CD14-positive monocyte (primary cell): ENCODE results near the gene MRPL14. TPM values are rescaled to one million over a fixed set of nuclear protein-coding genes. Genes with fewer than 3 reads are reported as not detected.

ENCODE experiments used
- DNase-seq, 3 donors: peaks; one replicate each; pipeline ENCODE4 v3.0.0-alpha.2; 2011 to 2022
- H2AFZ ChIP-seq: 2 replicates; pipeline ENCODE4 v1.6.0; 2012; ENCODE audit warnings: mild to moderate bottlenecking, low read depth, low read length, inconsistent platforms; ENCODE audit not compliant: insufficient read depth, poor library complexity, severe bottlenecking
- H3K27ac ChIP-seq, 2 donors: 1 replicate in 1 of 2; 2 replicates in 1 of 2; pipeline ENCODE4 v1.5.1; 2012 to 2013; ENCODE audit warnings: low read length in 2 of 2, control low read depth in 1 of 2, inconsistent platforms in 1 of 2, low read depth in 1 of 2, mild to moderate bottlenecking in 1 of 2
- H3K27me3 ChIP-seq, 2 donors: one replicate each; pipeline versions ENCODE4 v1.6.0 to v1.6.1; 2011 to 2013; ENCODE audit warnings: low read length in 2 of 2; ENCODE audit not compliant: control insufficient read depth in 2 of 2, insufficient read depth in 2 of 2
- H3K36me3 ChIP-seq, 2 donors: replicated peaks in 1 of 2; 1 replicate in 1 of 2; 2 replicates in 1 of 2; pipeline versions ENCODE4 v1.5.1 to v1.6.1; 2012 to 2013; ENCODE audit warnings: low read length in 2 of 2, control low read depth in 1 of 2, inconsistent platforms in 1 of 2, mild to moderate bottlenecking in 1 of 2; ENCODE audit not compliant: insufficient read depth in 2 of 2, control insufficient read depth in 1 of 2
- H3K4me1 ChIP-seq, 2 donors: 1 replicate in 1 of 2; 2 replicates in 1 of 2; pipeline versions ENCODE4 v1.5.1 to v1.6.1; 2012 to 2013; ENCODE audit warnings: low read length in 2 of 2, control low read depth in 1 of 2, inconsistent platforms in 1 of 2, mild to moderate bottlenecking in 1 of 2, moderate library complexity in 1 of 2; ENCODE audit not compliant: insufficient read depth in 2 of 2, control insufficient read depth in 1 of 2
- H3K4me2 ChIP-seq: replicated peaks from 2 replicates; pipeline ENCODE3; 2012; ENCODE audit warnings: low read length, moderate library complexity, mild to moderate bottlenecking; ENCODE audit not compliant: poor library complexity, severe bottlenecking; ENCODE audit errors: extremely low read depth
- H3K4me3 ChIP-seq, 3 experiments: fragments of 200-600 bp in 1 of 3; sonication (generic) in 1 of 3; replicated peaks in 1 of 3; 1 replicate in 2 of 3; 2 replicates in 1 of 3; pipeline ENCODE4 v1.5.1; 2011 to 2013; ENCODE audit warnings: low read length in 3 of 3, mild to moderate bottlenecking in 3 of 3, control low read depth in 2 of 3, low read depth in 2 of 3, inconsistent platforms in 1 of 3, moderate library complexity in 1 of 3
- H3K79me2 ChIP-seq: 2 replicates; pipeline ENCODE4 v1.6.0; 2012; ENCODE audit warnings: mild to moderate bottlenecking, control low read depth, inconsistent platforms, low read length, moderate library complexity; ENCODE audit not compliant: insufficient read depth
- H3K9ac ChIP-seq: 2 replicates; pipeline ENCODE4 v1.6.0; 2017; ENCODE audit warnings: low read length, mild to moderate bottlenecking; ENCODE audit not compliant: insufficient read depth, poor library complexity, severe bottlenecking
- H3K9me3 ChIP-seq, 2 donors: replicated peaks in 1 of 2; 1 replicate in 1 of 2; 2 replicates in 1 of 2; pipeline versions ENCODE4 v1.5.1 to v1.6.1; 2012 to 2013; ENCODE audit warnings: low read length in 2 of 2, control low read depth in 1 of 2; ENCODE audit not compliant: control insufficient read depth in 1 of 2, insufficient read depth in 1 of 2
- H4K20me1 ChIP-seq: 2 replicates; pipeline ENCODE4 v1.6.0; 2012; ENCODE audit warnings: mild to moderate bottlenecking, low read length, control low read depth, moderate library complexity; ENCODE audit not compliant: insufficient read depth
- H3K27ac Mint-ChIP-seq, 7 donors: one replicate each; pipeline ENCODE4 v1.8.0; 2020; ENCODE audit warnings: mild to moderate bottlenecking in 7 of 7, mixed read lengths in 7 of 7, moderate library complexity in 6 of 7, inconsistent platforms in 2 of 7
- H3K27me3 Mint-ChIP-seq, 3 donors: one replicate each; pipeline ENCODE4 v1.8.0; 2021 to 2022; ENCODE audit warnings: low read depth in 3 of 3, mild to moderate bottlenecking in 3 of 3, mixed read lengths in 3 of 3, moderate library complexity in 3 of 3, inconsistent platforms in 1 of 3
- H3K36me3 Mint-ChIP-seq, 2 donors: one replicate each; pipeline ENCODE4 v1.8.0; 2020; ENCODE audit warnings: mixed read lengths in 2 of 2, inconsistent platforms in 1 of 2, mild to moderate bottlenecking in 1 of 2
- H3K4me1 Mint-ChIP-seq: one replicate; pipeline ENCODE4 v1.8.0; 2020; ENCODE audit warnings: mild to moderate bottlenecking, mixed read lengths
- H3K4me3 Mint-ChIP-seq, 2 donors: one replicate each; pipeline ENCODE4 v1.8.0; 2020; ENCODE audit warnings: mild to moderate bottlenecking in 2 of 2, mixed read lengths in 2 of 2, moderate library complexity in 1 of 2
- H3K9me3 Mint-ChIP-seq, 7 donors: one replicate each; pipeline ENCODE4 v1.8.0; 2020 to 2022; ENCODE audit warnings: mixed read lengths in 7 of 7, mild to moderate bottlenecking in 6 of 7, moderate library complexity in 6 of 7, inconsistent platforms in 2 of 7
- CTCF ChIP-seq: fragments of 200-600 bp; IDR thresholded peaks from one replicate; pipeline ENCODE4 v1.8.0; 2022; ENCODE audit warnings: antibody characterized with exemption, mild to moderate bottlenecking
- WGBS: methylation state at CpG from one replicate; pipeline ENCODE4 v1.1.5; 2013; ENCODE audit warnings: missing lambda C conversion rate; ENCODE audit not compliant: insufficient coverage; 5-methylcytosine and 5-hydroxymethylcytosine counted together
- intact Hi-C, 2 donors: fragments of 100-400 bp; cut with micrococcal nuclease; formaldehyde crosslinking; loops; one replicate each; pipeline versions ENCODE4 v1.15.0 to v1.15.1; 2023
- polyA plus RNA-seq, 3 donors: library from polyadenylated mRNA; depleted of rRNA in 1 of 3; unstranded in 2 of 3; stranded (reverse) in 1 of 3; fragments of 300-500 nt in 2 of 3; fragments of >200 nt in 1 of 3; fragmentation: Illumina TruSeq in 2 of 3; gene quantifications; 1 replicate in 2 of 3; 2 replicates in 1 of 3; pipeline ENCODE4 v1.2.3, GENCODE V29; 2012 to 2021

The MRPL14 gene
- polyA plus RNA-seq, 3 donors, result 18.5 to 91.5 (median 78.2) TPM

GRCh38 chr6:44135875-44136274, 8.6 kb upstream of the MRPL14 start:
- peaks cover 28 to 54% of the 10 kb centered on the region in 2 donors for H3K36me3 ChIP-seq
- DNase-seq, result no peak
- H3K4me1 ChIP-seq, result peaks cover 0 to 3% of the 10 kb centered on the region in 2 donors
- WGBS, result 100% methylated on average over 2 of the region's 7 CpGs
- no peak overlapping the region for H3K4me3 ChIP-seq
- H2AFZ ChIP-seq, result no peak overlapping the region
- peaks cover 2 to 7% (median 2%) of the 10 kb centered on the region in 3 donors for H3K27me3 Mint-ChIP-seq
- H3K9ac ChIP-seq, result no peak overlapping the region
- H3K4me1 Mint-ChIP-seq, result peaks cover 15% of the 10 kb centered on the region
- H3K36me3 Mint-ChIP-seq, result peaks cover 58 to 66% of the 10 kb centered on the region in 2 donors
- no peaks in the 10 kb centered on the region for H3K9me3 Mint-ChIP-seq
- H3K4me3 Mint-ChIP-seq, result no peak overlapping the region
- intact Hi-C loops, result no loop called here
- no peak overlapping the region for H3K4me2 ChIP-seq
- H3K9me3 ChIP-seq, result no peaks in the 10 kb centered on the region
- no peak for TF ChIP-seq CTCF
- no peaks in the 10 kb centered on the region for H3K27me3 ChIP-seq
- H3K79me2 ChIP-seq, result no peaks in the 10 kb centered on the region
- peaks cover 27% of the 10 kb centered on the region for H4K20me1 ChIP-seq
- H3K27ac ChIP-seq, result no peak overlapping the region
- no peak overlapping the region for H3K27ac Mint-ChIP-seq

GRCh38 chr6:44135173-44135758, 8.0 kb upstream of the MRPL14 start:
- no peak overlapping the region for H3K4me3 ChIP-seq
- H3K9me3 Mint-ChIP-seq, result no peaks in the 10 kb centered on the region
- H3K36me3 Mint-ChIP-seq, result peaks cover 56 to 65% of the 10 kb centered on the region in 2 donors
- H3K27me3 Mint-ChIP-seq, result peaks cover 2 to 5% (median 4%) of the 10 kb centered on the region in 3 donors
- H3K79me2 ChIP-seq, result no peaks in the 10 kb centered on the region
- 95% methylated on average over 5 of the region's 10 CpGs for WGBS
- H3K4me1 Mint-ChIP-seq, result peaks cover 15% of the 10 kb centered on the region
- no peak overlapping the region for H3K9ac ChIP-seq
- intact Hi-C loops, result no loop called here
- H4K20me1 ChIP-seq, result peaks cover 31% of the 10 kb centered on the region
- H2AFZ ChIP-seq, result no peak overlapping the region
- no peaks in the 10 kb centered on the region for H3K27me3 ChIP-seq
- H3K36me3 ChIP-seq, result peaks cover 22 to 48% of the 10 kb centered on the region in 2 donors
- H3K4me3 Mint-ChIP-seq, result no peak overlapping the region
- H3K4me2 ChIP-seq, result no peak overlapping the region
- no peak overlapping the region for H3K27ac ChIP-seq
- H3K27ac Mint-ChIP-seq, result peak overlapping the region in 1 of 7 donors; percentile 3
- H3K4me1 ChIP-seq, result peaks cover 0 to 3% of the 10 kb centered on the region in 2 donors
- H3K9me3 ChIP-seq, result no peaks in the 10 kb centered on the region
- TF ChIP-seq CTCF, result no peak
- DNase-seq, result no peak
